ENCODE measurements around the gene PTPRD.

- no peak for TF ChIP-seq CTCF (conservative IDR thresholded peaks at IDR 0.05; ENCODE audit: low read depth, low read length)
- TF ChIP-seq EZH2 (IDR thresholded peaks at IDR 0.05; ENCODE audit: borderline replicate concordance, low read depth, low read length, poor library complexity, severe bottlenecking) = no peak
These were observed 1307.2 kb downstream of the PTPRD start for GRCh38 chr9:9305600-9305999.
